Stomach smooth muscle (tissue), 2 donors: ENCODE results near the gene CEL.

Experiments used
- H3K27ac ChIP-seq: one replicate; pipeline ENCODE4 v1.7.0; 2013; ENCODE audit warnings: mild to moderate bottlenecking, low read length, inconsistent platforms
- H3K27me3 ChIP-seq, 2 donors: one replicate each; pipeline ENCODE4 v1.7.0; 2013; ENCODE audit warnings: low read length in 2 of 2; ENCODE audit not compliant: insufficient read depth in 2 of 2, control insufficient read depth in 1 of 2
- H3K36me3 ChIP-seq, 2 donors: one replicate each; pipeline ENCODE4 v1.7.0; 2013; ENCODE audit warnings: low read length in 2 of 2; ENCODE audit not compliant: control insufficient read depth in 2 of 2, insufficient read depth in 2 of 2
- H3K4me1 ChIP-seq: one replicate; pipeline ENCODE4 v1.7.0; 2013; ENCODE audit warnings: low read length; ENCODE audit not compliant: control insufficient read depth, insufficient read depth
- H3K4me3 ChIP-seq, 2 donors: one replicate each; pipeline ENCODE4 v1.7.0; 2013; ENCODE audit warnings: low read length in 2 of 2
- H3K9ac ChIP-seq, 2 donors: one replicate each; pipeline ENCODE4 v1.7.0; 2013; ENCODE audit warnings: low read length in 2 of 2, mild to moderate bottlenecking in 1 of 2
- H3K9me3 ChIP-seq, 2 donors: one replicate each; pipeline ENCODE4 v1.7.0; 2013; ENCODE audit warnings: low read length in 2 of 2; ENCODE audit not compliant: control insufficient read depth in 2 of 2
- donor health status: healthy.
- donor health status: Pancreatic carcinoma.

The CEL gene

DNA sequence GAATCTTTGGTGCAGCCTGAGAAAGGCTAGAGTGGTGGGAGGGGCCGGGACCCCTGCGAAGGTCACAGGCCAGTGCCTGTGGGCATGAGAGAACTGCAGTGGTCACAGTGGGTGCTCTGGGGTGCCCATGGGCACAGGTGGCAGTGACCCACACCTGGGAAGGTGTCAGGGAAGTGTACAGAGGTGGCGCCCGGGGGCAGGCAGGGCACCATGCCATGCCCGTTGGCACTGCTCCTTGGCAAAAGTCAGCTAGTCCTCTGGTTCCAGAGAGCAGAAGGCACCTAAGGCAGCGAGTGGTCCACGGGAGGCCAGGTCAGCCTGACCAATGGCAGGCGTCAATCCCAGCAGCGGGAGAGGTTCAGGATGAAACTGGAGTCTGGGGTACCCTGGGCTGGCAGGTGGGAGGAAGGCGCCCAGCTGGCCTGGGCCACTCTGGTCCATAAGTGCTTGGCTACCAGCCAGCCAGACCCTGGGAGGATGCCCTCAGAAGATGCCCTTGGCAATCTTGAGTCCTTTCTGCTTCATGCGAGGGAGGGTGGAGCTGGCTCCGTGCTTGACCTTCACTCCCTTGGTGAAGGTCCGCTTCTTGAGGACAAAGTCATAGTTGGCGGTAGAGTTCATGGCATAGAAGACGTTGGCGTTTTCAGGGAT lies 36.4 kb downstream of the CEL start:
- no peak overlapping the region for H3K27ac ChIP-seq
- peaks cover 0 to 8% of the 10 kb centered on the region in 2 donors for H3K9me3 ChIP-seq
- H3K4me1 ChIP-seq, result no peaks in the 10 kb centered on the region
- H3K4me3 ChIP-seq, result no peak overlapping the region
- peaks cover 58 to 59% of the 10 kb centered on the region in 2 donors for H3K36me3 ChIP-seq
- no peaks in the 10 kb centered on the region for H3K27me3 ChIP-seq
- no peak overlapping the region for H3K9ac ChIP-seq

DNA sequence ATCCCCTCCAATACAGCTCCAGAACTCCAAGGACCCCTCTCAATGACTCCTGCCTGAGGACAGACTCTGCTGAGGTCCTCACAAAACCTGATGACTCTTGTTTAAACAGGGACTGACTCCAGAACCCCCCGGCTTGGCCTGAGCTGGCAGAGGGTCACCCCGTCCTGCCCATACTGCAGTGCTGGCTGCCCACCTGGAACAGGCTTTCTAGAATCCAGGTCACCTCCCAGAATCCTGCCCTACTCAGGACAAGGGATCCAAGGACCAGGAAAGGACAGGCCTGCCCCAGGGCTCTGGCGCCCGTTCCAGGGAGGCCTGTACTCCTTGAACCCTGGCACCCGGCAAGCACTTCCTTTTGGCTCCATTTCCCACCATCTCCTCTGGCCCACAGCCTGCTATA lies 37.1 kb downstream of the CEL start:
- Histone ChIP-seq H3K27ac (no peak overlapping the region), H3K4me3 (no peak overlapping the region), H3K36me3 (peaks cover 59 to 63% of the 10 kb centered on the region in 2 donors), H3K9ac (no peak overlapping the region), H3K4me1 (peaks cover 2% of the 10 kb centered on the region), H3K9me3 (peaks cover 0 to 8% of the 10 kb centered on the region in 2 donors), H3K27me3 (no peaks in the 10 kb centered on the region)

DNA sequence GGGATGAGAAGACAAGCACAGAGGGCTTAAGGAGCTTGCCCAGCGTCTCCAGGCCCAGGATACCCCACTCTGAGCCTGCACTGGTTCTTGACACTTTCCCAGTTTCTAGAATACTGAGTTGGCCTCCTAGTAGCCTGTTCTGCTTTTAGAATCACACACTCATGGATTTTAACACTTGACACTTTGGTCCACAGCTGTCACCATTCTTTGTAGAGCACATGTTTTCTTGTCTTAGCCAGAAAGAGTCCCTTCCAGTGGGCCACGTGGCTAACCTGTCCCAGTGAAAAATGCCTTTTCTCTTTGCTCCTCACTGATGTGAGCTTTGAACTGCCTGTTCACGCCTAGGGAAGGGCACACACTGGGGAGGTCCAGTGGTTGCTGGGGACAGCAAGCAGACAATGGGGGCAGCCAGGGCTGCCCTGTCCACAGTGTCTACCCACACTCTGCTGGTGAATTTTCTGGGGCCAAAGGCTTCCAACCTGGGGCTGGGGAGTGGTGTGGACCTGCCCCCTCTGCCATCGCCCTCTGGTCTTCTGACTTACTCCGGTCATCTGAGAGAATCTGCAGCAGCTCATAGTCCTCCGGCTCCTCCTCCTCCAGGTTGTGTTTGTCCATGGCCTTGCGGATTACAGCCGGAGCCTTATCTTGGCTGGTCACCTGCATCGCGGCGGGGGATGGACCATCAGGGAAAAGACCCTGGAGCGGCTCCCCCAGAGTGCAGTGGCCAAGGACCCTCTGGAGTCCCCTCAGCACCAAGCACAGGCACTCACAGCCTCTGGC lies 38.1 kb downstream of the CEL start:
- Histone ChIP-seq H3K27me3 (no peaks in the 10 kb centered on the region), H3K9me3 (peaks cover 0 to 8% of the 10 kb centered on the region in 2 donors), H3K36me3 (peaks cover 62 to 69% of the 10 kb centered on the region in 2 donors), H3K4me1 (peaks cover 2% of the 10 kb centered on the region), H3K9ac (no peak overlapping the region), H3K4me3 (no peak overlapping the region), H3K27ac (no peak overlapping the region)

DNA sequence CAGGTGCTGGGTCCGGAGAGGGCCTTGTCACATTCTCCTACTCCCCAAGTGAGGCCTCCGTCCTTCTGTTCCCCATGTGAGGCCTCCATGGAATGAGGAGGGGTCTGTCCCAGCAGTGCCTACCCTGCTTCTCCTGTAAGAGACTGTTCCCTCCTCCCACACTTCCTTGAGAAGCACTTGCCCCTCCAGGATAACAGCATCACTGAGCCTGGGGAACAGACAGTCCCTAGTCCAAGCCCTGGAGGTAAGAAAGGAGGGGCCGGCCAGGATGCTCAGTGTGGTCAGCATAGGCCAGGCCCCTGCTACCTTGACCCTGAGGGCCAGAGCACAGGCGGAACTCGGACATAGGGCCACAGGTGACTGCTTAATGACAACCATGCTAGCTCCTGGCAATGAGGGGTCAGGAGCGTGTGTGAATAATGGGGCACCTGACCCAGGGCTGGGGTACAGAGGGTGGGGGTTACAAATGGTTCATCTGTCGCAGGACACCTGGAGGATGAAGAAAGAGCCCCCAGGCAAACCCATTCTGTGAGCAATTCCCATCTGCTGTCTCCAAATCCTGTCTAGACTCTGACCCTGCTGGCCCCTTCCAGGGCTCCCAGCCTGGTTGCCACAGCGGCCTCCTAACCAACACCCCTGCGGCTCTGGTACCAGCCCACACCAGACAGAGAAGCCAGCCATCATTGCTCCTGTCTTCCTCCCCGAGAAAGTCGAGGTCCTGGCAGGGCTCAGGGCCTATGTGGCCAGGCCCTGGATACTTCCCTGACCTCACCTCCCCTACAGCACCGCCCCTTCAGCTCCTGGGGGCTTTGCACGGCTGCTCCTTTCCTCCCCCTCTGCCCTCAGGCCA lies 39.0 kb downstream of the CEL start:
- H3K27me3 ChIP-seq, result no peaks in the 10 kb centered on the region
- H3K27ac ChIP-seq, result no peak overlapping the region
- peaks cover 66 to 75% of the 10 kb centered on the region in 2 donors for H3K36me3 ChIP-seq
- H3K9me3 ChIP-seq, result peaks cover 0 to 4% of the 10 kb centered on the region in 2 donors
- no peak overlapping the region for H3K4me3 ChIP-seq
- H3K4me1 ChIP-seq, result peaks cover 2% of the 10 kb centered on the region
- H3K9ac ChIP-seq, result no peak overlapping the region

DNA sequence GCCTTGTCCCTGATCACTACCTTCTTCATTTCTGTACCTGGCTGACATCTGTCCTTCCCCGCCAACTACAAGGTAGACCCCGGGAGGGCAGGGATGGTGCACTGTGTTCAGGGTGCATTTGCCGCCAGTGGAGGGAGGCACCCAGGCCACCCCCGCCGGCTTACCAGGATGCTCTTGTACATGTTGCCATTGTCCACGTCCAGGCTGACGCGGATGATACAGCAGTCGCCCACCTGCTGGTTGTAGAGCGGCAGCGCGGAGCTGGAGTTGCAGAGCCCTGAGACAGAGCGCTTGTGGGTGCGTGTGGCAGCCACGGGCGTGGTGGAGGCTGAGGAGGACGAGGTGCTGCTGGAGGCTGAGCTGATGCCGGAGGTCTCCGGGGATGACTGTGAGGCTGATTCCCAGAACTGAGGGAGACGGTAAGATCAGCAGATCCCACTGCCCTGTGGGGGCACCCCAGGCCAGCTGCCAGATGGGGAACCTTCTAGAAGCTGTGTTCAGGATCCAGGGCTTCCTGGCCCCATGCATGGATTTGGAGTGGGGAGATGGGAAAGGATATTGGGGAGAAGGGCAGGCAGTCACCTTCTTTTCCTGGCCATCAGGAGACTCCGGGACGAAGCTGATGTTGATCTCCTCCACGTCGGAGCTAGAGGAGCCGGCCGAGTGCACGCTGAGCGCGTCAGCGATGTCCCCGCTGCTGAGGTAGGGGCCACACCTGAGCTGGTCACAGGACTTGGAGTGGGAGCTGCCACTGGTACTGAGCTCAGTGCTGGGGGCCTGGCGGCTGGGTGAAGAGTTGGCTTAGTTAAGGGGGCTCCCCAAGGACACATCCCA lies 39.8 kb downstream of the CEL start:
- H3K27ac ChIP-seq, result no peak overlapping the region
- no peaks in the 10 kb centered on the region for H3K27me3 ChIP-seq
- no peak overlapping the region for H3K9ac ChIP-seq
- H3K9me3 ChIP-seq, result no peaks in the 10 kb centered on the region
- H3K36me3 ChIP-seq, result peaks cover 72 to 83% of the 10 kb centered on the region in 2 donors
- H3K4me3 ChIP-seq, result no peak overlapping the region
- peaks cover 2% of the 10 kb centered on the region for H3K4me1 ChIP-seq

DNA sequence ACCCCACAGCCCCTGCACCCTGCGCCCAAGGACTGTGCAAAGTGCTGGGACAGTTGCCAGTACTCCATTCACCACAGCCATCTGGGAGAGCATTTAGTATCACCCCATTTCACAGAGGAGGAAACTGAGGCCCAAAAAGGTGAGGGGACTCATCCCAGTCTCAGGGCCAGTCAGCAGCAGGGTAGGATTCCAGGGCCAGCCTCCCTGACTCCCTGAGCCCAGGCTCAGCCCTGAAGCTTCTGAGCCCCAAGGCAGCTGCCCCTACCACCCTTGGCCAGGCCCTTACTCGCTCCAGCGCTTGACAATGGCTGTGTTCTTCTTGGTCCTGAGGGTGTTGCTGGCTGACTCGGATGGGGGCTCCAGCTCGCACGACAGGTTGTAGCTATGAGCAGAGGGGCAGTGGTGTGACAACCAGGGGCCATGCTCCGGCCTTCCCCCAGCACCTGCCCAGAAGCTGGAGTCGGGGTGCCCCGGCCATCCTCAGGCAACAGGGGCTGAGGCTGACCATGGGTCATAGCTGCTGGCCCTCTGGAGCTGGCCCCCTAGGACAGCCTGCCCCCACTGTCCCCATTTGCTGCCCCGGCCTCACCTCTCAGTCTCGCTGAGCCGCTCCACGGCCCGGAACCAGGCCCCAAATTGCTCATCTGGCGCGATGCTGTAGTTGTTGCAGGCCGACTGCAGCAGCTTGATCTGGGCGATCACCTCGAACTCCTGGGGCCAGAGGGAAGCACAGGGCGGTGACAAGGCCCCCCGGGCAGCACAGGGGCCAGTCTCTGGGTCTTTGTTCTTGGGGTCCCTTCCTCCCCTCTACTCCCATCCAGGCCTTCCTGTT lies 40.6 kb downstream of the CEL start:
- Histone ChIP-seq H3K27me3 (no peaks in the 10 kb centered on the region), H3K4me3 (no peak overlapping the region), H3K27ac (no peak overlapping the region), H3K4me1 (peaks cover 2% of the 10 kb centered on the region), H3K9me3 (no peaks in the 10 kb centered on the region), H3K36me3 (peaks cover 78 to 89% of the 10 kb centered on the region in 2 donors), H3K9ac (no peak overlapping the region)

DNA sequence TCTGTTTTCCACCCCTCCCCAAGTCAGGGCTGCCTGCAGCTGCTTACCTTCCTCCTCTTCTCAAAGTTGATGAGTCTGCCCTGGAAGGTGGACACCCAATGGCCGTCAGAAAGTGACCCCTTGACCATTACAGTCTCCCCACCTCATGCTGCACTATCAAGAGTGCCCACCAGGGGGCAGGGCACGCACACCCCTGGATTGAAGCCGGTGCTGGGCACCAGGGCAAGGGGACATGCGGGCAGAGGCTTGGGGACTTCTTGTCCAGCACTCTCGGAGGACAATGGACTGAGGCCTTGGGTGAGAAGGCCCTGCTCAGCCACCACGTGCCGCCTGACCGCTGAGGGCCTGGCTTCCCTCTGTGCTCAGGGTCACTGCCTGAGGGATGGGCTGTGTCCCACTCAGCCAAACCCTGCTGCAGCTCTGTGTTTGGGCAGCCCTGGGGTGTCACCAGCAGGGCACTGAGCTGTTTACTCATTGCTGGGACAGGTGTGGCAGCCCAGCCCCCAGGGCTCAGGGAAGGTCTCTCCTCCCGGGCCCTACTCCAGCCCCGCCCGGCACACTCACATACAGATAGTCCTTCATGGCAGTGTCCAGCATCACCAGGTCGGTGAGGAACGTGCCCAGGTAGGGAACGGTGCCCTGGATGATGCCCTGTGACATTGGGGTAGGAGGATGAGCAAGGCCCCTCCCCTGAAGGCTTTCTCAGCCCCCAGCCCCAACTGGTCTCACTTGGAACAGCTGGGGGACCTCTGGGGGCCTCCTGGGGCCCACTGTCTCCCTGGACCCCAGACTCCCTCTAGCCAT lies 41.6 kb downstream of the CEL start:
- H3K9ac ChIP-seq, result no peak overlapping the region
- no peak overlapping the region for H3K27ac ChIP-seq
- H3K9me3 ChIP-seq, result no peaks in the 10 kb centered on the region
- H3K4me1 ChIP-seq, result peaks cover 2% of the 10 kb centered on the region
- H3K27me3 ChIP-seq, result no peaks in the 10 kb centered on the region
- H3K4me3 ChIP-seq, result no peak overlapping the region
- H3K36me3 ChIP-seq, result peaks cover 78 to 90% of the 10 kb centered on the region in 2 donors

DNA sequence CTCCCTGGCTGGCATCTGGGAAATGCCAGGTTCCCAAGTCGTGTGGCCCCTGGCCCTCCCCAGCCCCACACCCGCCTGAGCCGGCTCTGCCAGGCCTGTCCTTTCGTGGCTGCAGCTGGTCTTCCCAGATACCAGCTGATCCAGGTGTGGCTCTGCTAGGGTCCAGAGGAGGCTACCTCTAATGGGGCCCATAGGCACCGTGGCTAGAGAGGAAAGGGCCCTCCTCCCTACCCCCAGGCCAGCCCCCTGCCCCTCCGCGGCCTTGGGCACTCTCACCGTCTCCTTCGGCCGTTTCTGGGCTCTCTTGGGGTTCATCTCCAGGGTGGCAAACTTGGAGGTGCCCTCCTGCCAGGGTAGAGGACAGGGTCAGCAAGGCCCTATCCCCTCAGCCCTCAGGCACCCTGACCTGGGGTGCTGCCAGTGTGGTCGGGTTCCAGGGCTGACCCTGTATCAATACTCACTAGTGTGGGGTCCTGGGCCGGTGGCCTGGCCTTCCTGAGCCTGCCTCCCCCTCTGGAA lies 42.3 kb downstream of the CEL start:
- Histone ChIP-seq H3K36me3 (peaks cover 78 to 87% of the 10 kb centered on the region in 2 donors), H3K9me3 (no peaks in the 10 kb centered on the region), H3K27me3 (no peaks in the 10 kb centered on the region), H3K9ac (no peak overlapping the region), H3K27ac (no peak overlapping the region), H3K4me3 (no peak overlapping the region), H3K4me1 (peaks cover 2% of the 10 kb centered on the region)
